Aorta (tissue), 5 donors: Measurements from ENCODE around the gene COL4A2. TPM values are rescaled to one million over a fixed set of nuclear protein-coding genes. Genes with fewer than 3 reads are reported as not detected.
A peak's percentile ranks its signal among the peaks of the same experiment; 100 is the strongest.

Experiments
- ATAC-seq: fragments of 200-7000 bp; cut with Tn5 transposase; one replicate; pipeline ENCODE4 v1.9.1; 2022; ENCODE audit warnings: moderate library complexity; ENCODE audit not compliant: low FRiP score
- DNase-seq, 2 donors: peaks; one replicate each; pipeline ENCODE4 v3.0.0-alpha.2; 2020
- H3K27ac ChIP-seq, 2 donors: one replicate each; pipeline ENCODE4 v1.5.1; 2013; ENCODE audit warnings: low read length in 2 of 2, mild to moderate bottlenecking in 2 of 2, moderate library complexity in 2 of 2, control low read depth in 1 of 2, inconsistent platforms in 1 of 2, low read depth in 1 of 2
- H3K27me3 ChIP-seq, 2 donors: one replicate each; pipeline ENCODE4 v1.6.1; 2013; ENCODE audit warnings: control low read depth in 1 of 2, low read length in 1 of 2, mild to moderate bottlenecking in 1 of 2, moderate library complexity in 1 of 2; ENCODE audit not compliant: insufficient read depth in 2 of 2, control insufficient read depth in 1 of 2
- H3K36me3 ChIP-seq, 2 donors: one replicate each; pipeline ENCODE4 v1.6.1; 2013; ENCODE audit warnings: control low read depth in 1 of 2, low read length in 1 of 2, mild to moderate bottlenecking in 1 of 2; ENCODE audit not compliant: insufficient read depth in 2 of 2, control insufficient read depth in 1 of 2
- H3K4me1 ChIP-seq, 2 donors: one replicate each; pipeline ENCODE4 v1.6.1; 2013; ENCODE audit warnings: low read length in 2 of 2, control low read depth in 1 of 2, mild to moderate bottlenecking in 1 of 2, moderate library complexity in 1 of 2; ENCODE audit not compliant: insufficient read depth in 2 of 2, control insufficient read depth in 1 of 2
- H3K4me3 ChIP-seq, 2 donors: one replicate each; pipeline ENCODE4 v1.5.1; 2013; ENCODE audit warnings: low read length in 2 of 2, control low read depth in 1 of 2, mild to moderate bottlenecking in 1 of 2
- H3K9me3 ChIP-seq: one replicate; pipeline ENCODE4 v1.6.1; 2013; ENCODE audit warnings: mild to moderate bottlenecking, low read length; ENCODE audit not compliant: control insufficient read depth
- WGBS, 2 donors: extraction: QIAGEN DNeasy Blood & Tissue Kit; methylation state at CpG; one replicate each; pipeline ENCODE4 v1.1.7; 2013; 5-methylcytosine and 5-hydroxymethylcytosine counted together
- intact Hi-C, 2 donors: fragments of 100-400 bp; cut with DNase I; formaldehyde crosslinking; loops; one replicate each; pipeline versions ENCODE4 v1.14.2 to v1.15.0; 2022
- polyA plus RNA-seq, 2 donors: library from polyadenylated mRNA; stranded (reverse); fragments of 200-250 nt; gene quantifications; one replicate each; pipeline ENCODE4 v1.2.3, GENCODE V29; 2013
- total RNA-seq, 2 donors: library from RNA; stranded (reverse); fragmentation: NEBNext Ultra II Directional; extraction: Animal tissue kit (Norgen Biotek cat#: 25700); gene quantifications; one replicate each; pipeline ENCODE4 v1.2.1, GENCODE V29; 2021
- donor health status: healthy with polysubstance abuse.
- donor health status: Bipolar disorder and iron deficiency.
- donor health status: DM: no; HTN: no; CAD: no.
- donor health status: DM: no; HTN: no; CAD: no.
- donor health status: DM: yes; HTN: yes; CAD: no.

Gene COL4A2
- total and polyA plus RNA-seq, 4 donors = 117 to 1,110 (median 681) TPM

DNA sequence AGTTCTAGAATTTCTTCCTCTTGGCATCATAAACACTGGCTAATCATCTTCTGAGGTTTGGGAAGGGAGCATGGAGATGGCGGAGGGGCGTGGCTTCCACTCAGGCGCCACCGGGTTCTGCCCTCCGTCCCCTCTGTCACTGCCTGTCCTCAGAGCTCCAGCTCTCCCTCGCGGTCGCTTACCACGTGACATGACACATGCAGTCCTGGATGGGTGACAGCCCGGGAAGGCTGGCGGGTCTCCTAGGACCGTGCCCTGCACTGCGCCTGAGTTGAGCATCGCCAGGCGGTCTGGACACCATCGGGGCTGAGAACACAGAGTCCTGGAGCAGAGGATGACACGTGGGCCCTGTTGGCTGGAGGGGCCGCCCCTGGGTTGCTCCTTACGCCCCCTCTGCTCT, 131.1 kb downstream of the COL4A2 start:
- intact Hi-C loops = no loop called here
- no peak overlapping the region for H3K27ac ChIP-seq
- H3K36me3 ChIP-seq = peaks cover 3 to 9% of the 10 kb centered on the region in 2 donors
- H3K4me3 ChIP-seq = no peak overlapping the region
- no peaks in the 10 kb centered on the region for H3K4me1 ChIP-seq
- ATAC-seq (peak; percentile 5), DNase-seq (no peak)
- no peaks in the 10 kb centered on the region for H3K9me3 ChIP-seq
- no peaks in the 10 kb centered on the region for H3K27me3 ChIP-seq
- WGBS, 2 donors = 66 to 81% methylated on average over 19 of the region's 19 CpGs

DNA sequence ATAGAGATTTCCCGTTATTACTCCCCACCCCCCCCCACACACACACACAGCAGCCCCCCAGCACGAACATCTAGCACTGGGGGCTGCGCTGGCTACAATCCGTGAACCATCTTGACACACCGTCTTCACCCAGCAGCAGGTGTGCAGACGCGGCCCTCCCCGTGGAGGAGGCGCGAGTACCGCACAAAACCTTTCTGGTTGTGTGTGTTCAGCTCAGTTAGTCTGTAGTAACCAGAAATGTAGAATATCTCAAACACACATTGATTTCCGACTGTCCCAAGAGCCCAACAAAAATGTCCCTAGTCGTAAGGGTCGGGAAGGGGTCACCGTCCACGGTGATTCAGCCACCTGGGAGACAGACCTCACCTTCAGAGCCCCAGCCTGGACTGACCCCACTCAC, 131.7 kb downstream of the COL4A2 start:
- 86 to 88% methylated on average over 16 of the region's 16 CpGs for WGBS, 2 donors
- intact Hi-C loops = no loop called here
- no peak for ATAC-seq
- DNase-seq = no peak
- H3K4me3 ChIP-seq = no peak overlapping the region
- H3K27ac ChIP-seq = no peak overlapping the region
- no peaks in the 10 kb centered on the region for H3K27me3 ChIP-seq
- no peaks in the 10 kb centered on the region for H3K9me3 ChIP-seq
- H3K4me1 ChIP-seq = no peaks in the 10 kb centered on the region
- H3K36me3 ChIP-seq = peaks cover 3 to 9% of the 10 kb centered on the region in 2 donors

GRCh38 chr13:110440946-110441731, 134.1 kb downstream of the COL4A2 start:
- H3K36me3 ChIP-seq = peaks cover 3 to 8% of the 10 kb centered on the region in 2 donors

DNA sequence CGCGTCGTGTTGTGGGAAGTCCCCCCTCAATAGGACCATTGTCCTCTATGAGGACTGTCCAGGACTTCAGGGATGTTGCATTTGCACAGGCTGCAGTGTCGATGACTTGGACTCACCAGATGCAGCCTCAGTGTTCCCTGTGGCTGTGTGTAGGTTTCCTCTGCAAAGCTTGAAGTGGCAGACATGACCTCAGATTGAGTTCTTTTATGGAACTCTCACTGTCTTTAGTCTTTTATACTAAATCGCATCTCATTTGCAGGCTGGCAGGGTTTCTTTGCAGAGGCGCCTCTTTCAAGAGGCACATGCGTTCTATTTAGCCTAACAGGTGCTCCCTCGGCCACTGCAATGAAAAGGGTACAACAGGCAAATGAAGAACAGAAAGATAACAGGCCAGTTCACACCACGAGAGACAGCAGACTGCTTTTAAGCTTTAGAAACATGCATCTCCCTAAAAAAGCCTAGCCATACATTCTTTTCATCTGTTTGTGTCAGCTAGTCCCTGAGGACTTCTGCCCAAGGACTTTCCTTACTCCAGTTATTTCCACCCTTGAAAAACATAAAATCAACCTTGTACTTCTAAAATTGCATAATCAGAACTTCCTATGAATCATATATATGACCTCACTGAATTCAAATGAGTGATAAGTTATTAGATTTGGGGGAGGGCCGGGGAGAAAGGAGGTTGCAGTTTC, 136.0 kb downstream of the COL4A2 start:
- Histone ChIP-seq H3K36me3 (peaks cover 2 to 8% of the 10 kb centered on the region in 2 donors), H3K27me3 (no peaks in the 10 kb centered on the region), H3K27ac (peak overlapping the region in 1 of 2 donors; percentile 35), H3K4me1 (no peaks in the 10 kb centered on the region), H3K4me3 (no peak overlapping the region), H3K9me3 (no peaks in the 10 kb centered on the region)
- ATAC-seq (no peak), DNase-seq (no peak)
- WGBS, 2 donors = 39 to 44% methylated on average over 10 of the region's 10 CpGs
- intact Hi-C loops = loop anchor here (5.0 kb wide), 1 partner anchor 221 kb away; no protein-coding TSS in a partner anchor

More at GRCh38 chr13:110440946-110441731, 134.1 kb downstream of the COL4A2 start:
- no peak overlapping the region for H3K27ac ChIP-seq
- no peaks in the 10 kb centered on the region for H3K9me3 ChIP-seq
- no peak overlapping the region for H3K4me3 ChIP-seq
- ATAC-seq = no peak
- H3K4me1 ChIP-seq = no peaks in the 10 kb centered on the region
- H3K27me3 ChIP-seq = no peaks in the 10 kb centered on the region
- intact Hi-C loops = loop anchor here (5.0 kb wide), 1 partner anchor 219 kb away; no protein-coding TSS in a partner anchor
- no peak for DNase-seq
- WGBS, 2 donors = 86 to 87% methylated on average over 17 of the region's 17 CpGs

GRCh38 chr13:110443622-110444225, 136.6 kb downstream of the COL4A2 start:
- no peaks in the 10 kb centered on the region for H3K9me3 ChIP-seq
- peaks cover 0 to 8% of the 10 kb centered on the region in 2 donors for H3K36me3 ChIP-seq
- intact Hi-C loops = loop anchor here (5.0 kb wide), 1 partner anchor 221 kb away; no protein-coding TSS in a partner anchor
- DNase-seq (no peak), ATAC-seq (peak; percentile 21)
- no peak overlapping the region for H3K4me3 ChIP-seq
- WGBS, 2 donors = 59% methylated on average over 12 of the region's 12 CpGs
- H3K27ac ChIP-seq = peak overlapping the region in 1 of 2 donors; percentile 82
- no peaks in the 10 kb centered on the region for H3K27me3 ChIP-seq
- H3K4me1 ChIP-seq = no peaks in the 10 kb centered on the region

DNA sequence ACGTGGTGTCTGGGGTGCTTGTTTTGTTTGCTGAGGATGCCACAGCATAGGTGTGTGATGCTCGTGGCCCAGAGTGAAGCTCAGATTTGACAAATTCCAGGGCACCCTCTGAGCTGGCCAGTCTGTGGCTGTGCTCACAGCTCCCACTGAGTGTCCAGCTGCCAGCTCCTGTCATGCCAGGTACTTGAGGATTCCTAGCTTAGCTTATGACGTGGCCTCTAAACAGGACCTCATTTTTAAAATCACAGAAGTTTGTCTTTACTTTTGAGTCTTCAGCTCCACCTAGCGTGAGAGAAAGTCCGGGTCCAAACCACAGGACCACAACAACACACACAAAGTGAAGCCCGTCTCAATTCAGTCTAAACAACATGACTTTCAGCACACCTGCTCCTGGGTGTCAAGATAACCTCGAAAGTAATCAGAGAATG, 137.2 kb downstream of the COL4A2 start:
- Histone ChIP-seq H3K36me3 (peaks cover 0 to 8% of the 10 kb centered on the region in 2 donors), H3K4me3 (no peak overlapping the region), H3K27me3 (no peaks in the 10 kb centered on the region), H3K27ac (peak overlapping the region in 1 of 2 donors; percentile 82), H3K4me1 (no peaks in the 10 kb centered on the region), H3K9me3 (no peaks in the 10 kb centered on the region)
- no peak for DNase-seq
- 38 to 44% methylated on average over 7 of the region's 7 CpGs for WGBS, 2 donors
- ATAC-seq = peak; percentile 62
- intact Hi-C loops = loop anchor here (5.0 kb wide), 1 partner anchor 222 kb away; no protein-coding TSS in a partner anchor

- no peak for DNase-seq
- Histone ChIP-seq H3K27me3 (no peaks in the 10 kb centered on the region), H3K27ac (no peak overlapping the region), H3K36me3 (peaks cover 0 to 10% of the 10 kb centered on the region in 2 donors), H3K4me1 (no peaks in the 10 kb centered on the region), H3K9me3 (no peaks in the 10 kb centered on the region), H3K4me3 (no peak overlapping the region)
- intact Hi-C loops = no loop called here
- WGBS, 2 donors = 72 to 76% methylated on average over 7 of the region's 7 CpGs
- no peak for ATAC-seq
Observed at GRCh38 chr13:110445183-110445582, 138.1 kb downstream of the COL4A2 start.

DNA sequence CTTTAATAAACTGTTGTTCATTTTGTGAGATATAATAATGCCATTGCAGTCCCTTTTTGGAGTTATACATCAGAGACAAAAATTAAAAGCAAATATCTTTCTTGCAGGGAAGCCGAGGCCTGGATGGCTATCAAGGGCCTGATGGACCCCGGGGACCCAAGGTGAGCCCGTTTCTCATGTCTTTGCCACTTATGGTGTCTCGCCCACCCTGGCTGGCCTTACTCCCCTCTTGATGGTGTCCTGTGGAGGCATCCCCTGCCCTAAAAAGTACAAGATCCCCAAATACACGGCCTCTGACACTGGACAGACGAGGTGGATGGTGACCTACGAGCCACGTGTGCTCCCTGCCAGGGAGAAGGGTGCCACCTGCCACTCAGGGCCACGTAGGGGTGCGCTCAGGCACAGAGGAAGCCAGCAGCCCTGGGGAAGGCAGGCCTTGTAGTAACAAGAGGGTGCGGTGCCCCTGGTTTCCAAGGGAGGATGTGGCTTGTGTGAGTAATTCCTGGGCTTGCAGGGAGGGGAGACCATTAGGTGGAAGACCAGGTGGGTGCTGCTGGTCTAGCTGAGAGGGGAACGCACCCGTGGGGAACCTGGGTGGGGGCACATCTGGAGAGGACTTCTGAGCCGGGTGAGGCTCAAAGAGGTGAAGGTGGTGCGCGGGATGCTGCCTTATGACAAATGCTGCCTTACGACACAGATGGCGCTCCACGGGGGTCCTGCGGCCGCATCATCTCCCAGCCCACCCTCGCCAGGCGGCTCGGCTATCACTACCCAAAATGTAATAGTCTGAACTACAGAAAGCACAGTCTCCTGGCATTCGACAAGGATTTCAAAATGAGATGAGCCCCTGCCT, 138.9 kb downstream of the COL4A2 start:
- Histone ChIP-seq H3K27ac (no peak overlapping the region), H3K9me3 (no peaks in the 10 kb centered on the region), H3K4me1 (no peaks in the 10 kb centered on the region), H3K4me3 (no peak overlapping the region), H3K36me3 (peaks cover 0 to 12% of the 10 kb centered on the region in 2 donors), H3K27me3 (no peaks in the 10 kb centered on the region)
- WGBS, 2 donors = 84 to 85% methylated on average over 25 of the region's 25 CpGs
- DNase-seq (no peak), ATAC-seq (no peak)
- intact Hi-C loops = no loop called here
